Activated CD4-positive, alpha-beta T cell treated with anti-CD3 and anti-CD28 coated beads for 1 hour (primary cell): ENCODE data around the gene ANXA3.

Source experiments
- DNase-seq: peaks from one replicate; pipeline ENCODE4 v3.0.0-alpha.2; 2020

The ANXA3 gene

GRCh38 chr4:78648640-78649363, 97.2 kb downstream of the ANXA3 start:
- no peak for DNase-seq

GRCh38 chr4:78650106-78651024, 98.8 kb downstream of the ANXA3 start:
- no peak for DNase-seq

GRCh38 chr4:78651250-78651860, 99.8 kb downstream of the ANXA3 start:
- DNase-seq: no peak

- DNase-seq: no peak
These were observed 100.8 kb downstream of the ANXA3 start for GRCh38 chr4:78652282-78652876.

GRCh38 chr4:78653655-78654054, 102.1 kb downstream of the ANXA3 start:
- DNase-seq: no peak

- DNase-seq: no peak
These were observed 103.2 kb downstream of the ANXA3 start for GRCh38 chr4:78654807-78655206.

- DNase-seq: no peak
These were observed 105.4 kb downstream of the ANXA3 start for GRCh38 chr4:78656968-78657445.

- no peak for DNase-seq
These were observed 107.7 kb downstream of the ANXA3 start for GRCh38 chr4:78659264-78659663.

- no peak for DNase-seq
These were observed 108.1 kb downstream of the ANXA3 start for GRCh38 chr4:78659665-78660064.
